ENCODE data around the gene PPFIBP2. TPM values are rescaled to one million over a fixed set of nuclear protein-coding genes. Genes with fewer than 3 reads are reported as not detected.

The PPFIBP2 gene
- total and polyA plus RNA-seq, 2 of the 13 experiments (the other 11 are each of a cell fraction or from before 2014, with no cell fraction given) = 15.0 to 52.5 TPM

GRCh38 chr11:7573193-7573557, 59.4 kb downstream of the PPFIBP2 start:
- Histone ChIP-seq H3K36me3 (replicated peaks in 1 of 2; ENCODE audit: control insufficient read depth in 1 of 2, insufficient read depth in 2 of 2, low read length in 2 of 2) (no peaks in the 10 kb centered on the region), H3K4me3 (replicated peaks in 1 of 3; ENCODE audit: insufficient read depth in 1 of 3, low read depth in 2 of 3, low read length in 3 of 3) (peak overlapping the region; percentile 59 to 73 (median 60); a peak in 5 of 6 replicates), H3K4me2 (ENCODE audit: low read depth, low read length) (peak overlapping the region; percentile 92), H3K27me3 (ENCODE audit: control insufficient read depth in 1 of 2, insufficient read depth in 2 of 2, low read length in 2 of 2) (no peaks in the 10 kb centered on the region), H4K20me1 (ENCODE audit: insufficient read depth, low read length) (no peaks in the 10 kb centered on the region), H3K9ac (ENCODE audit: insufficient read depth, low read depth, low read length) (peak overlapping the region; percentile 69), H2AFZ (ENCODE audit: low read length) (no peak overlapping the region), H3K27ac (ENCODE audit: extremely low read length, insufficient read depth, low read length) (peak overlapping the region; percentile 89), H3K79me2 (ENCODE audit: insufficient read depth, low read length) (peaks cover 33% of the 10 kb centered on the region), H3K4me1 (ENCODE audit: insufficient read depth, low read length) (peaks cover 75% of the 10 kb centered on the region), H3K9me3 (ENCODE audit: low read length) (no peaks in the 10 kb centered on the region)
- ATAC-seq (peak; percentile 14), DNase-seq (ENCODE audit: low spot score) (no peak), FAIRE-seq (no peak)
- BruUV-seq (replicated peaks) = no TSS peak
- ChIA-PET POLR2A (interaction anchor here (0.8 to 6.0 kb wide), 11 partner anchors 9 to 96 kb away, joined by 3 to 115 read pairs (median 4); no protein-coding TSS in a partner anchor), CTCF (ENCODE audit: low intra/inter-chr PET ratio, low total read pairs) (interaction anchor here (3.6 kb wide), 1 partner anchor 83 kb away, joined by 31 read pairs; no protein-coding TSS in a partner anchor)
- in situ Hi-C loops (cut with HindIII; ENCODE audit: extremely low pct_ligation_motif_present, low pct_unique_long_range_greater_than_20kb) (loop anchor here (5.0 kb wide), 2 partner anchors 39 to 79 kb away; no protein-coding TSS in a partner anchor), intact Hi-C loops (cut with micrococcal nuclease; ENCODE audit: unreplicated experiment) (loop anchor here (1.0 to 2.0 kb wide), 3 partner anchors 27 to 84 kb away; no protein-coding TSS in a partner anchor)
- TF ChIP-seq ZNF670 (CRISPR knock-in tag; IDR thresholded peaks at IDR 0.05; ENCODE audit: borderline replicate concordance) (peak; percentile 43; the same call in 1 of the 2 replicates), XRCC5 (optimal IDR thresholded peaks at IDR 0.05; ENCODE audit: low read length) (no peak), TOE1 (CRISPR knock-in tag; IDR thresholded peaks at IDR 0.05) (no peak), CC2D1A (CRISPR knock-in tag; IDR thresholded peaks at IDR 0.05) (no peak), SALL2 (CRISPR knock-in tag; IDR thresholded peaks at IDR 0.05) (no peak), THAP9 (CRISPR knock-in tag; IDR thresholded peaks at IDR 0.05; ENCODE audit: borderline replicate concordance) (0 out of 2 replicates have a peak, but pooled peaks have one; percentile 4), ZSCAN30 (CRISPR knock-in tag; IDR thresholded peaks at IDR 0.05) (no peak), ZNF382 (CRISPR knock-in tag; IDR thresholded peaks at IDR 0.05; ENCODE audit: borderline replicate concordance) (no peak), ZBTB3 (CRISPR knock-in tag; IDR thresholded peaks at IDR 0.05; ENCODE audit: borderline replicate concordance, low read depth) (no peak), EEA1 (CRISPR knock-in tag; IDR thresholded peaks at IDR 0.05; ENCODE audit: borderline replicate concordance) (no peak), ZNF383 (CRISPR knock-in tag; IDR thresholded peaks at IDR 0.05; ENCODE audit: borderline replicate concordance) (no peak), ZNF746 (CRISPR knock-in tag; IDR thresholded peaks at IDR 0.05) (0 out of 2 replicates have a peak, but pooled peaks have one; percentile 13)
- TF ChIP-seq, protein P1, sequence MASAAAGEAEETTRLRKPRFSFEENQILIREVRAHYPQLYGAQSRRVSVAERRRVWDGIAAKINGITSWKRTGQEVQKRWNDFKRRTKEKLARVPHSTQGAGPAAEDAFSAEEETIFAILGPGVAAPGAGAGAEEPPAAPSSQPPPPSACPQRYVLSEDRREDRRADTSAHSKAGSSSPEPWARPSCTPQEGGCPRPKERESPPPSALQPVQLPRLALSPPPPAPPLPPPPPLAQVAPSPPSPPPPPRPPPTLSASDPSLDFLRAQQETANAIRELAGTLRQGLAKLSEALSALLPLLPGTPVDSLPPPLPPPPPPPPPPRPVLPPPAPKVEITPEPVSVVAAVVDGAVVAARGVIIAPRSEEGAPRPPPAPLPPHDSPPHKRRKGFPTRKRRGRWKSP (CRISPR knock-in tag; IDR thresholded peaks at IDR 0.05) = 0 out of 2 replicates have a peak, but pooled peaks have one; percentile 10
- TF ChIP-seq, protein P2, sequence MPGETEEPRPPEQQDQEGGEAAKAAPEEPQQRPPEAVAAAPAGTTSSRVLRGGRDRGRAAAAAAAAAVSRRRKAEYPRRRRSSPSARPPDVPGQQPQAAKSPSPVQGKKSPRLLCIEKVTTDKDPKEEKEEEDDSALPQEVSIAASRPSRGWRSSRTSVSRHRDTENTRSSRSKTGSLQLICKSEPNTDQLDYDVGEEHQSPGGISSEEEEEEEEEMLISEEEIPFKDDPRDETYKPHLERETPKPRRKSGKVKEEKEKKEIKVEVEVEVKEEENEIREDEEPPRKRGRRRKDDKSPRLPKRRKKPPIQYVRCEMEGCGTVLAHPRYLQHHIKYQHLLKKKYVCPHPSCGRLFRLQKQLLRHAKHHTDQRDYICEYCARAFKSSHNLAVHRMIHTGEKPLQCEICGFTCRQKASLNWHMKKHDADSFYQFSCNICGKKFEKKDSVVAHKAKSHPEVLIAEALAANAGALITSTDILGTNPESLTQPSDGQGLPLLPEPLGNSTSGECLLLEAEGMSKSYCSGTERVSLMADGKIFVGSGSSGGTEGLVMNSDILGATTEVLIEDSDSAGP (CRISPR knock-in tag; IDR thresholded peaks at IDR 0.05; ENCODE audit: borderline replicate concordance) = 0 out of 2 replicates have a peak, but pooled peaks have one; percentile 29
